A172 (cell line): Measurements from ENCODE around the gene TMC1. TPM values are rescaled to one million over a fixed set of nuclear protein-coding genes. Genes with fewer than 3 reads are reported as not detected.

Source experiments
- DNase-seq: peaks from one replicate; pipeline ENCODE4 v3.0.0-alpha.2; 2015; ENCODE audit warnings: low spot score
- total RNA-seq: library from RNA; depleted of rRNA; stranded (reverse); fragments of >200 nt; shearing (Covaris generic); gene quantifications from 2 replicates; pipeline ENCODE4 v1.2.3, GENCODE V29; 2014

The TMC1 gene
- total RNA-seq, 1 experiment from 2014 or later: not detected

DNA sequence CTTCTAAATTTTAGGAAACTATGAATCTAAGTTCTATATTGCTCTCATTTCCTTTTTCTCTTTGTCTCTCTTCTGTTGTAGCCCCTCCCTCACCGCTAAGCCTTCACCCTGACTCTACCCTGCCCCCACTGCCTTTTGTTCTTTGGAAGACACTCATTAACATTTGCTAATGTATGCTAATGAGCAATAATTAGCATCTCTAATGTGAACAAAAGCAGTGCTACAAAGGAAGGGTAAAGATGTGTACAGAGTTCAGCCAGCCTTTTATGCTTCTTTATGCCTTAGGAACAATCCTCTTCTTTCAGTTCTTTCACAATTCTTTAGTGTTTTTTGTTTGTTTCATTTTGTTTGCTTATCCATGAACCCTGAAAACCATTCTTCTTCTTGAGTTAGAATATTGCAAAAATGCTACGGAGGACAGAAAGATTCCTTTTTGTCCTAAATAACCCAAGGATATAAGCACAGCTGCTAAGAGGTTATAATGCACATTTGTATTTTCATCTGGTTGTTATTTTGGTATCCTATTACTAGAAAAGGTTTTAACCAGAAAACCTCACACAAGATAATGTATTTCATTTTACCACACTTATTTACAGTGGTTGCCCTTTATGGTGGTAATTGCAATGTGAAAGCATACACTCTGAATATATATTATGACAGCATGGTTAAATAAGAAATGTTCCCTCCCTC is 159.3 kb downstream of the TMC1 start:
- DNase-seq: no peak

DNA sequence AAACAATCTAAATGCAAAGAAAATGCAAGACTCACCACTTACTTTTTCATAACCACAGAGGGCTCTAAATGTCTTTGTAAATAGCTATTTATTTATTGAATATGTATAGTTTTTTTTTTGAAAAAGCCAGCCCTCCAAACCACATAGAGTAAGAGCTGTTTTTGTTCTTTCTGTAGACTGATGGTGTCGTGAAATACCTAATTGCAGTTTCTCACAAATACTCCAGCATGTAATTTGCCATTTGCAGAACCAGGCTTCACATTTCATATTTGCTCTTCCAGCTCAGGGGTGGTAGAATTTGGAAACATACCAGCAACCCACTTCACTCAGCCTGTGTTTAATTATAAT is 159.8 kb downstream of the TMC1 start:
- no peak for DNase-seq

DNA sequence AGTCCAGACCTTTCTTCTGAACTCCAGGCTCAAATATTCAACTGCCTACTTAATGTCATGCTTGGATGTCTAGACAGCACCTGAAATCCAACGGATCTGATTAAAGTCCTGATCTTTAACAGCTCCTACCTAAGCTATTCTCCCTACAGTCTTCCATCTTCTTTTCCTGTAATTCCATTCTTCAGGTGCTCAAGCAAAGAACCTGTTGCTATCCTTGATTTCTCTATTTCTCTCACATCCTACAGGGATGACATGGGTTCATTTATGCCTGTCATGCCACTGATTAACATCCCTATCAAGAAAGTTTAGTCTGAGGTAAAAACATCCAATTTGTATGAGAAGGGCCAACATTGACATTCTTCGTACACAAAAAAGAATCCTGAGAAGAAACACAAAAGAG is 163.2 kb downstream of the TMC1 start:
- no peak for DNase-seq

DNA sequence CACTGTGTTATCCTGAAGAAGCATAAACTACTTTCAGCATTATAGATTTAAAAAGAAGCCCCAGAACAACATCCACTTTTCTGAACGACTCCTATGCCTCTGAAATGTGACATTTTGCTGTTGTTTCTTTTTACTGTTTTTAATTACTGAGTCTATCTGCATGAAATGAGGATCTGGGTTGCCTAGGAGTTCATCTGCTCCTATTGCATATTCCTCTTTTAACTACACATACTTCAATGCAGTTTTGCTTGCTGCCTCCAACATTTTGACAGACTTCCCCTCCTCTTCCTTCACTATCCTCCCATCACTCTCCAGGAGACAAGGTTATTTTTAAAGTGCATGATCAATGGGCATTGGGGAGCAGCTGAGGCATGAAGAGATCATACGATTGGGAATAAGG is 164.5 kb downstream of the TMC1 start:
- no peak for DNase-seq

DNA sequence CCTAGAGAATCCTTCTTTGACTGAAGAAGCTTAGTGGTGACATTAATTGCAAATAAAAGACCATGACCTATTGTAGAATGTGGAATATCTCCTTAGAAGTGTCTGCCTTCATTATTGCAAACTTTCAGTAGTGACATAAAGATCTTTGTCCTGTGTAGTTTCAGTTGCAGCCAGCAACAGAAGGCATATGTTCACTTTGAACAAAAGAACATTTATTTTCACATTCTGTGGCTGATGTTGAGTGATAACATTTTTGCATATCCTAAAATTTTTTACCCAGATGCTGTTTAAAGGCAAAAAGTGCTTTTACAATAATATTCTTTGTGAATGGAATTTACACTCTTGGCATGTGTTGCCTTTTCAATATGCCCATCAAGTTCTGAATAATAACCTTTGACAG is 165.9 kb downstream of the TMC1 start:
- no peak for DNase-seq

DNA sequence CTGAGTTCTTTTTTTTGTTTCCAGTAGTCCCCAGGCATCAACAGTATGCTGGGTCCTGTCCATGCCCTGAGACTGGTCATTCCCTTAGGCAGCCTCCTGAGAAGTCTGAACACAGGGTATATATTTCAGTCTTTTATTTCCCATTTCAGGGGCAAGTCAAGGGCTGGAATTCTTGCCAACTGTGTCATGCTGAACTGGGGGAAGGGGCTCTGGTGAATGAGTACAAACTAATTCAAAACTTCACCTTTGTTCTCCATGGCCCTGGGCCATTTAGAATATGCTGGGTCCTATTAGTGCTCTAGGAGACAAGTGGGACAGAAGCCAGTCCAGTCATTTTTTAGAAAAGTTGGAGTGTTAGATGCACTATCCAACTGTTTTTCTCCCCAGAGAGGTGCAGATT is 170.3 kb downstream of the TMC1 start:
- DNase-seq: no peak

DNA sequence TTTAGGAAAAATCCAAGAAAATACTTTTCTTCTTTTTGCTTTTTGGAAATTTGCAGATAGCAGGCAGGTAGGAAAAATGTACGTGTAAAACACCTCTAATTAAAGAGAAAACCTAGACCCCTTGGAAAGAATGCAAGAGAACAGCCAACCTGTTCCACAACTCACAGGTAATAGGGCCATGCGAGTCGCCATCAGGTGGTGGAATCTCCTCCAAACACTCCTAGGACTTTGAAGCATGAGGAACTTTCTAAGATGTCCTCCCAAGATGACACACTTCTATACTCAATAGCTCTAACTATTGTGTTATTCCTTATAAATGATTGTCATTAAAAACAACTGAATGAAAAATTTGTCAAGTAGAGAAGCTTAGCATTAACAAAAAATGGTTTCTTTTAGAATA is 174.0 kb downstream of the TMC1 start:
- DNase-seq: no peak

DNA sequence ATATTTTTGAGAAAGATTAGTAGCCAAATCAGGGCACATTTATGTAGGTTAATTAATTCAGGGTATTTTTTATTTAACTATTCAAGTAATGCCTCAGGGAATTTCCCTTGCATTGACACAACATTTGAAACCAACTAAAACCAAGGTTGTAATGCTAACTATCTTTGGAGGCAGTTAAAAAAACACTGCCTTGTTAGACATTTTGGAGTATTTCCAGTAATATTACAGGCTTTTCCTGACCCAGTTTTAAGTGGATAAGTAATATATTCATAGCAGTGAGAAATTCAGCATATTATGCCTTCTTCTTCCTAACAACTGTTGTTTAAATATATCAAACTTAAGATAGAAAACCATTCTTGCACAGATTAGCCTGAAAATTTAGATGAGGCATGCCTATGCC is 175.1 kb downstream of the TMC1 start:
- no peak for DNase-seq

DNA sequence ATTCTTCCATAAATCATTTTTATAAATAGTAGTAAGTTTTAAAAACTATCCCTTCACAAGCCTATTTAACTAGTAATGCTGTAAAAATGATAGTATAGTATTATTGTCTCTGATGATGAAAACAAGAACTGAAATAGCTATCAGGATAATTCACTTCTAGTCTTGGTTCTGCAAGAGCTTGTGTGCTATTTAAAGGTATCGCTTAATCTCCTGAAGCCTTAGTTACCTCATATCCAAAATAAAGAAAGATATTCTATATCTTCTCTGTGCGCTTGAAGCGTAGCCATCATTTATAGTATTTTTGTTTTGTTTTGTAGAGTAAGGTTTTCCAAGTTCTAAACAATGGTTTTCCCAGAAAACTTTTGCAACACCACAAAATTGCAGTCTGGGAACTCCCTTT is 180.1 kb downstream of the TMC1 start:
- DNase-seq: no peak

DNA sequence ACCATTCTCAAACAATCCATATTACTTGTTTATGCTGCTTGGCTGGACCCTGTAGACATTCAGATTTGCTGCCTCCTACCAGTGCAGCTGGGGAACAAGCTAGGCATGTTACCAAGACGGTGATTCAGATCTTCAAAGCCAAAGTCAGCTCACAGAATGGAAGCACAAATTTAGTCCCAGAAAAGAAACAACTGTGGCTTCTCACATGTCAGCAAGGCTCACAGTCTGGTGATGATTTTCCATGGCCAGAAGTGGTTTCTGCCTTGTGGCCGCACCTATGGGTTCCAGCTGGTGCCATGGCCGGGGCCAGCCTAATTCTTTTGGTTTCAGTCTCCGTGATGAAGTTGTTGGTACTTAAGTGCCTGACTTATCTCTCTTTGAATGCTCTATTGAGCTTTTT is 182.2 kb downstream of the TMC1 start:
- DNase-seq: no peak

DNA sequence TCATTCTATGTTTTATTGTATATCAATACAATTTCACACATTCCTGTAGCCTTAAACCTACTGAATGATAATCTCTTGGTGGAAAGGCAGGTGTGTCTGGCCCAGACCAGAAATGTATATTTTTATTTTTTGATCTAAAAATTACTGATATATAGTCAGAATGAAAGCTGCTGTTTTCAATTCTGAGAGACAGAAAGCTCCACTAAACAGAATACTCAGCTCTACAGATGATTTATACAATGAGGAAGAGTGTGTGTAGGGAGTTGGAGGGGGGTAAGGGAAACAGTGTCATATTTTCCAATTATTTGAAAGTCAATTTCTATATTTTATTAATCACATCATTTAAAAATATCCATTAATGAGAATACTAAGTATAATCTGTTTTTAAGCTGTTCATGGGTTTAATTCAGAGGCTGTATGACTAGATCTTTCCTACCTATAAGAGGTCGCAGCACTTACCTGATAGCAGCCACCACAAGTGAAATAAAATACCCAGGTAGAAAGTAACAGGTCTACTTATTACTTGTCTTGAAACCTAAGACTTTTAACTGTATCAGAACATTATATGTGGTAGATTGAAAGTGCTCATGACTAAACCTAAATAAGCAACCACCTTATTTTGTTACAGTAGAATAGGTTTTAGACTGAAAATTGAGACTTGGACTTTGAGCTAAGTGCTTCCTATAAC is 183.4 kb downstream of the TMC1 start:
- no peak for DNase-seq

DNA sequence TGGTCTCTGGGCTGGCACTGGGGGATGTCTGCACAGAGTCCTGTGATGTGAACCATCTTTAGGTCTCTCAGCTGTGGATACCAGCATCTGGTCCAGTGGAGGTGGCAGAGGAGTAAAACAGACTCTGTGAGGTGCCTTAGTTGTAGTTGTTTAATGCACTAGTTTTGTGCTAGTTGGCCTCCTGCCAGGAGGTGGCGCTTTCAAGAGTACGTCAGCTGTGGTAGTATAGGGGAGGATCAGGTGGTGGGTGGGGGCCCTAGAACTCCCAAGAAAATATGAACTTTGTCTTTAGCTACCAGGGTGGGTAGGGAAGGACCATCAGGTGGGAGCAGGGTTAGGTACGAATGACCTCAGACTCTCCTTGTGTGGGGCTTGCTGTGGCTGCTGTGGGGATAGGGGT is 197.1 kb downstream of the TMC1 start:
- DNase-seq: no peak

DNA sequence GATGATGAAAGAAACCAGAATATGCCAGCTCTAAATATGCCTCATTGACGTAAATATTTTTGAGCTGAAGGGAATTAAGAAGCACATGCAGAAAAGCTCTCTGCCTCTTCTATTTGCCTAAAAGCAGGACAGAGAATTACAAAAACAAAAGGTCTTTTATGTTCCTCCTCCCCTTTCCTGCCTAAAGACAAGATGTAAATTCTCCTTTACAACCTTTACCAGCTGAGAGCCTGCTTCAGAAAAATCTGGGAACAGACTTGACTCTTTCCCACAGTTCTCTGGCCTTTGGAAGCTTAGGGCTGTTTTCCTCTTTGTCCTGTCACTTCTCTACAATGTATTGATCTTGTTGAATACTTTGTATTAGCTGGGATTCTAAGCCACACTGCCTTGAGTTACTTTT is 199.7 kb downstream of the TMC1 start:
- no peak for DNase-seq

DNA sequence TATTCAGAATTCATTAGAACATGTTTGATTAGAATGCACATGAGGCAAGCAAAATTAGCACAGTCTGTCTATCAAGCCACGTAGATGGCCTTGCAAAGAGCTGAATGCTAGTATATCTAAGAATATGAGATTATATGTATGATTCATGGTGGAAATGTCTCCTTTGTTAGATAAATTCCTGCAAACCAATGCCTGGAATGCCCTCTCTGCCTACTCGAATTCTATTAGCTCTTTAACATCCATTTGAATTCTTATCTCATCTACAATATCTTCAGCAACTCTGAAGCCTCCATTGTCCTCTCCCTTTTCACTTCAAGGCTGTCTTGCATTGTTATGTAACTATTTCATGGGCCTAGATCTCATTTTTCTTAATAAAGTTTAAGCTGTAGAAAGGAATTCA is 205.5 kb downstream of the TMC1 start:
- DNase-seq: no peak

DNA sequence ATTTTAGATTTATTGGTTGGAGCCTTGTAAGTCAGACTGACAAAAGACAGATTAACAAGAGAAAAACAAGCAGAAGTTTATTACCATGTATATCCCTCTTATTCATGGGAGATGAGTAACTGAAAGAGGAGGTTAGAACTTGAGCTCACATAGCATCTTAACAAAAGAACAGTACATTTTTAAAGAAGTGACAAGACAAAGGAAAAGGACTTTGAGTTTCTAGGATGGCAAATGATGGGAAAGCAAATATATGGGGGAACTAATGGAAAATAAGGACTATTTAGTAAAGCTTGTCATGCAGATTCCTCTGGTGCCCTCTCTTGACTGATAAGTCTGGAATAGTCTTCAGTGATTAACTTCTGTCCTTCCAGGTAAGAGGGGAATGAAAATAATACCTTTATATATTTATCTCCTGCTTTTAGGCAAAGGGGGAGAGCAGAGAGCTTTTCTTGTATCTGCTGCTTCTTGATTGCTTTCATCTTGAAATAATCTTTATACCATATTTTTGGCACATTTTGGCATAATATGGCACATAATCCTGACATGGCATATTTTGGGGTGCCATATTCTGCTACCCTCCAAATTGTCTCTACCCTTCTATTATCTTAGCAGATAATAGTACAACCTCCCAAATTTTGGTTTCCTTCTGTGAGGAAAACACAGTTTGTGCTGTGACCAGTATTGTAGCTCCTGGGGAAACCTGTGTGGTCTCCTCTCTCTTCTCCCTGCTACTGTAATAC is 206.8 kb downstream of the TMC1 start:
- DNase-seq: no peak

DNA sequence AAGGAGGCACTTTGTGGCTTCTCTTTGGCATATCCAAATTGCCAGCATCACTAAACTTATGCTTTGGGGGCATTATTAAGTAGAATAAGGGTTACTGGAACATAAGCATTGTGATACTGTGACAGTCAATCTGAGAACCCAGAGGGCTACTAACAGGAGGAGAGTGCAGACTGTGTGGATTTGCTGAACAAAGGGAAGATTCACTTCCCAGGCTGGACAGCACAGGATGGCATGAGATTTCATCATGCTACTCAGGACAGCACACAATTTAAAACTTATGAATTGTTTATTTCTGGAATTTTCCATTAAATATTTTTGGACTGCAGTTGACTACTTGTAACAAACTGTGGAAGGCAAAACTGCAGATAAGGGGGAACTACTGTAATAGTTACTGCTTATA is 212.5 kb downstream of the TMC1 start:
- no peak for DNase-seq

DNA sequence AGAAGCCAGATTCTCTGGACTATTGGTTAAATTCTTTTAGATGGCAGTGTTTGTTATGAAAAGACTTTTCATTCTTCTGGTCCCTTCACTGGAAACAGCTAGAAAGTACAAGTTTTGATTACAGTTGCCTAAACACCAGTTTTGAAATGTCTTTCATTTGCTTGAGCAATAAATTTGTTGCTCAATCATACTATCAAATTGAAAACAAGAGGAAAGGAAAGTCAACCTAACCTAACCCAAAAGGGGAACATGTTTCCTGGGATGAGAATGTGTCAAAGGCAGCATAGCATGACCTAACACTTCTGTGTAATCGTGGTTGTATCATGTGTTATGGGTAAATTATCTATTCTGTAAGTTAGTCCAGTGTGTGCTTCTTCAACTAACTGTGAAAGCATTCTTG is 213.2 kb downstream of the TMC1 start:
- DNase-seq: no peak

DNA sequence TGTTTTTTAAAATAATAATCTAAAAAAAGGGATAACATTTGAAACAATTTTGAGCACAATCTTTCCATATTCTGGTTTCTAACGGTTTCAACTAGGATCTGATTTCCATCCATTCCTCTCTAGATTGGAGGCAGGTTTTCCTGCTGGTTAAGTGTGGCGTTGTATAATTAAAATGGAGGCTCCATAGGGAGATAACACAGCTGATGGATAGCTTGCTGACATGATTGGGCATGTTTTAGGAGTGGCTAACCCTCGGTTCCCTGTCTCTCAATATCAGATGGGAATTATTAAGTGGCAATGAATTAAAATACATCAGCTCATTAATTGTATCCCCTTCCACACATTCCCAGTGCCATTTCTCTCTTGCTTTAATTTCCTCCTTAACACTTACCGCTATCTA is 222.4 kb downstream of the TMC1 start:
- DNase-seq: no peak

DNA sequence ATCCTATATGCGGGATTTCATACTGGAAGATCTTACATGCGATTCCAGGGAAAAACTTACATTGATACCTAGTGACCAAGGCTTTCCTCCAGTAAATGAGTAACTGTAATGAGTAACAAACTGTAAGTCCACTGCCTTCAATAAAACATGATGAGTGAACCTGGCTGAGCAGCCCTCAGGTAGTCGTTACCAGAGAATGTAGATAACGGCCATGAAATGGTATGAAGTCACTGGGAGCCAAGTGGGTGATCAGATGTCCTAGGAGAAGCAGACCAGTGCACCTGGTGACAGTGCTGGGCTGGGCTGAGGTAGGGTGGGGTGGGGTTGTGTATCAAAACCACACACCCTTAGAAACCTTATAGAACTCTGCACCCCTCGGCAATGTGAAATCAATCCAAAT is 227.9 kb downstream of the TMC1 start:
- DNase-seq: no peak

DNA sequence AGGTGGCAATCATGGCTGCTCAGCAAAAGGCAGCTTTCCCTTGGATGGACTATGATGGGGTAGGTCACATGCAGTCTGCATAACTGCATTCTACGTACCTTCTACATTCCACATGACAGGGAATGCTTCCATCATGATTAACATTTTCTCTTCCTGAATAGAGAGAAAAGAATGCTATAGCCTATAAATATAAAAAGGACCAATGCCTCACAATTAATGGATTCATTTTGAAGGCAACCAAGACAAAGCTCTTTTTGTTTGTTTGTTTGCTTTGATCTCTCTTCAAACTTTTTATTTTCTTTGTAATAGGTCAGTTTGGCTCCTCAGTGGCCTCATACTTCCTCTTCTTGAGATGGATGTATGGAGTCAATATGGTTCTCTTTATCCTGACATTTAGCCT is 230.1 kb downstream of the TMC1 start:
- no peak for DNase-seq

DNA sequence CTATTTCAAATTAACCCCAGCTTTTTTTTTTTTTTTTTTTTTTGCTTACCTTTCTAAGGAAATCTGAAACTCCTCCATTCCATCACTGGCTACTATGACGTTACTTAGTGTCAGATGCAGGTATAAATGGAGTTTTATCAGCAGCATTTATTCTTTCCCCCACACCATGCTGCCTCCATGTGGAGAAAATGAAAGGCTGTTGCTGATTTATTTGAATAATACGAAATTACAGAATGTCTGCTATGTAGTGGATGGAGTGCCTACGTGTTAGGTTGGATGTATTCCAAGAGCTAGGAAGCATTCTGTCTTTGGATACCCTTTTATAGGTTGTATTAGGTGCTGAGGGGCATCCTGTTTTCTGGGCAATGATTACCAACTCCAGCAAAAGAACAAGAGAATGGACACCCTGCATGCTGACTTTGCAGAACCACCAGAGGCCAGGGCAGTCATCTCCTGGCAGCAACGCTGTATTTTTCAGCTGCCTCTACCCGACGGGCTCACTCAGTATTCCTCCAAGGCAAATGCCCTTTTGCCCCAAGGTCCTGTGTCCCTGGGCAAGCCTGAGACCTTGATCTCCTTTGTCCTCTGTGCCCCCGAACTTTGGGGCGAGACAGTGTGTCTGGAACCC is 232.0 kb downstream of the TMC1 start:
- peak; percentile 14 for DNase-seq

DNA sequence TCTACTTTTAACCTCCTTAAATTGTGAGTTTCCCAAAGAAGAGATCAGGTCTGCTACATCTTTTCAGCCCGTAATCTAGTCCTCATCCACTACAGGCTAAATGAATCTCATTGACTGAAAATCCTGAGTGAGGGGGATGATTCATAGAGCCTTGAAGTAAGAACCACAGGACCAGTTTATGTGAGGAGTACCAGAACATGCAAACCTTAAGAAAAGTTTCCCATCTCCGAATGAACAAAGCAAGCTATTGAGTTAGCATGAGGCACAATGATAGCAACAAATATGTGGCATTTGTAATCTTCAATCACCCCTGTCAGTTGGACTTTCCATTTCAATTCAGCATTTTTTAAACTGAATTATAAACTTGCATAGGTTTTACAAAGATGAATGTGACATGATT is 234.4 kb downstream of the TMC1 start:
- DNase-seq: no peak

DNA sequence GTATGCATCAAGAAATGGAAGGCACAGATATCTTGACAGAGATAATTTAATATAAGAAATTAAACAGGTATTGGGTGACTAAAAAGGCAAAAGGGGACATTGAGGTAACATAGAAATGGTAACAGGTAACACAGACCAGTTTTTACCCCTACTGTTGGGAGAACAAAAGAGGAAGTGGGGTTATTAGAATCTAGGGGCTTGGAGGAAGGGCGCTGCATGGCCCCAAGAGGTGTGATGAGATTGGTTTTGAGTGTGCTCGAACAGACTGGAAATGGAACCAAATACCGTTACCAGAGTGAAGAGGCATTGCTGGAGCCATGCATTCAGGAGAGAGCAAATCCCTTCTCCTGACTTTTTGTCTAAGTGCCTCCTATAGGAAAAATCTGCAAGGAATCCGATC is 237.5 kb downstream of the TMC1 start:
- no peak for DNase-seq
